ENCODE results near the gene PIH1D2. TPM values are rescaled to one million over a fixed set of nuclear protein-coding genes. Genes with fewer than 3 reads are reported as not detected.

The PIH1D2 gene
- total and polyA plus RNA-seq, 2 donors (not counting 1 experiment from before 2014, with no cell fraction given): 1.5 to 1.9 TPM

- no peaks in the 10 kb centered on the region for H3K79me2 ChIP-seq (ENCODE audit: control insufficient read depth, insufficient read depth, low read length)
- no peaks in the 10 kb centered on the region for H3K4me1 ChIP-seq (ENCODE audit: control insufficient read depth, extremely low read depth, insufficient read depth, low read length)
- no peaks in the 10 kb centered on the region for H3K9me3 ChIP-seq (ENCODE audit: control insufficient read depth, insufficient read depth, low read depth, low read length)
- TF ChIP-seq CTCF (conservative IDR thresholded peaks at IDR 0.05 in 1 of 2, IDR thresholded peaks at IDR 0.05 in 1 of 2; ENCODE audit: low read depth in 1 of 2, low read length in 2 of 2) (no peak), EZH2 (IDR thresholded peaks at IDR 0.05; ENCODE audit: low read length, missing control alignments) (no peak)
- H4K20me1 ChIP-seq (ENCODE audit: control insufficient read depth, extremely low read depth, insufficient read depth, low read length): no peaks in the 10 kb centered on the region
- H3K36me3 ChIP-seq (ENCODE audit: control insufficient read depth, insufficient read depth, low read length): peaks cover 6% of the 10 kb centered on the region
- no peaks in the 10 kb centered on the region for H3K27me3 ChIP-seq (ENCODE audit: control insufficient read depth, insufficient read depth, low read length)
- no peak overlapping the region for H2AFZ ChIP-seq (ENCODE audit: low read length)
- H3K4me3 ChIP-seq (replicated peaks in 1 of 4; ENCODE audit: control extremely low read depth in 1 of 4, insufficient read depth in 1 of 4, low read depth in 3 of 4, low read length in 4 of 4): no peak overlapping the region
- no peak overlapping the region for H3K4me2 ChIP-seq (ENCODE audit: extremely low read depth, insufficient read depth, low read length)
- no peak overlapping the region for H3K9ac ChIP-seq (ENCODE audit: insufficient read depth, low read length)
- no peak for DNase-seq (ENCODE audit: low read depth in 2 of 2)
- no peak overlapping the region for H3K27ac ChIP-seq (ENCODE audit: insufficient read depth, low read length)
Measured at GRCh38 chr11:112044961-112045360, 28.9 kb downstream of the PIH1D2 start.

GRCh38 chr11:112042961-112043304 is 30.9 kb downstream of the PIH1D2 start:
- H2AFZ ChIP-seq (ENCODE audit: low read length): no peak overlapping the region
- H3K36me3 ChIP-seq (ENCODE audit: control insufficient read depth, insufficient read depth, low read length): peaks cover 6% of the 10 kb centered on the region
- no peak overlapping the region for H3K9ac ChIP-seq (ENCODE audit: insufficient read depth, low read length)
- no peak overlapping the region for H3K27ac ChIP-seq (ENCODE audit: insufficient read depth, low read length)
- TF ChIP-seq CTCF (conservative IDR thresholded peaks at IDR 0.05 in 1 of 2, IDR thresholded peaks at IDR 0.05 in 1 of 2; ENCODE audit: low read depth in 1 of 2, low read length in 2 of 2) (no peak), EZH2 (IDR thresholded peaks at IDR 0.05; ENCODE audit: low read length, missing control alignments) (no peak)
- H4K20me1 ChIP-seq (ENCODE audit: control insufficient read depth, extremely low read depth, insufficient read depth, low read length): no peaks in the 10 kb centered on the region
- no peaks in the 10 kb centered on the region for H3K27me3 ChIP-seq (ENCODE audit: control insufficient read depth, insufficient read depth, low read length)
- no peaks in the 10 kb centered on the region for H3K9me3 ChIP-seq (ENCODE audit: control insufficient read depth, insufficient read depth, low read depth, low read length)
- no peaks in the 10 kb centered on the region for H3K79me2 ChIP-seq (ENCODE audit: control insufficient read depth, insufficient read depth, low read length)
- H3K4me3 ChIP-seq (replicated peaks in 1 of 4; ENCODE audit: control extremely low read depth in 1 of 4, insufficient read depth in 1 of 4, low read depth in 3 of 4, low read length in 4 of 4): no peak overlapping the region
- no peaks in the 10 kb centered on the region for H3K4me1 ChIP-seq (ENCODE audit: control insufficient read depth, extremely low read depth, insufficient read depth, low read length)
- H3K4me2 ChIP-seq (ENCODE audit: extremely low read depth, insufficient read depth, low read length): no peak overlapping the region
- DNase-seq (ENCODE audit: low read depth in 2 of 2): no peak

DNA sequence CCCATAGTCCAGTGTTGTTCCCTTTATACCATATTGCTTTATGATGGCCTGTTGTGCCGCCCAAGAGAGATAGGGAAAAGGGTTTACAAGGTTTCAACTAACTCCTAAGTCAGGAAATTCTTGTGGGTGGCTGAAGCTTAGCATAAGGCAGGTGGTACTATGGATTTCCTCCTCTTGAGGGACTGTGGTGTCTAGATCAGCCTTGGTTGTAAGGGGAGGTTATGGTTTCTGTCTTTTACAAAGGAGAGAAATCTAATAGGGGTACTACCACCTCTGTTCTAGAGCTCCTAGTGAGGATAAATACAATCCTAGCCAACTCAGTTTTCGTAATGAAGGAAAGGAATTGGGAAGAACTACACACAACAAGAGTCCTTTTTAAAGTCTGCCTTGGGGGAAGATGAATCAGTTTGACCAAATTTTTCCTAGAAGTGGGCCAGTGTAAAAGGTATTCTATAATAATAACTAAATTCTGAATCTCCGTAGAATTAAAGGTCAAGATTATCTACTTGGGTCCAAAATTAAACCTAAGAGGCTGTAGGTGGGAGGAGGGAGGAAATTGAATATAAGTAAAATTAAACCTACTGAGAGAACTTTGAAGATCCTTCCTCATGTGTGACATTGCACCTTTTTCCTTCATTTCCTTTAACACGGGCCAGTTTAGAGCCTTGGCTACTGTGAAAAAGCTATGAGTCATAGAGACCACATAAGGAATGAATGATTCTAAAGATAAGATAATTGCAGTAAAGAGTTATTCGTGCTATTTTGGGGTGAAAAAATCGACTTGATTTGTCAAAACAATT is 31.5 kb downstream of the PIH1D2 start:
- TF ChIP-seq EZH2 (IDR thresholded peaks at IDR 0.05; ENCODE audit: low read length, missing control alignments) (no peak), CTCF (conservative IDR thresholded peaks at IDR 0.05 in 1 of 2, IDR thresholded peaks at IDR 0.05 in 1 of 2; ENCODE audit: low read depth in 1 of 2, low read length in 2 of 2) (no peak)
- H3K36me3 ChIP-seq (ENCODE audit: control insufficient read depth, insufficient read depth, low read length): peaks cover 9% of the 10 kb centered on the region
- H3K4me3 ChIP-seq (replicated peaks in 1 of 4; ENCODE audit: control extremely low read depth in 1 of 4, insufficient read depth in 1 of 4, low read depth in 3 of 4, low read length in 4 of 4): no peak overlapping the region
- no peaks in the 10 kb centered on the region for H3K4me1 ChIP-seq (ENCODE audit: control insufficient read depth, extremely low read depth, insufficient read depth, low read length)
- no peak overlapping the region for H3K9ac ChIP-seq (ENCODE audit: insufficient read depth, low read length)
- H2AFZ ChIP-seq (ENCODE audit: low read length): no peak overlapping the region
- no peaks in the 10 kb centered on the region for H3K9me3 ChIP-seq (ENCODE audit: control insufficient read depth, insufficient read depth, low read depth, low read length)
- H3K79me2 ChIP-seq (ENCODE audit: control insufficient read depth, insufficient read depth, low read length): no peaks in the 10 kb centered on the region
- H3K4me2 ChIP-seq (ENCODE audit: extremely low read depth, insufficient read depth, low read length): no peak overlapping the region
- H4K20me1 ChIP-seq (ENCODE audit: control insufficient read depth, extremely low read depth, insufficient read depth, low read length): no peaks in the 10 kb centered on the region
- DNase-seq (ENCODE audit: low read depth in 2 of 2): peak; percentile 12 to 82
- no peaks in the 10 kb centered on the region for H3K27me3 ChIP-seq (ENCODE audit: control insufficient read depth, insufficient read depth, low read length)
- H3K27ac ChIP-seq (ENCODE audit: insufficient read depth, low read length): no peak overlapping the region
